Keratinocyte (primary cell): Measurements from ENCODE around the gene FLNB. TPM values are rescaled to one million over a fixed set of nuclear protein-coding genes. Genes with fewer than 3 reads are reported as not detected.

Experiments
- DNase-seq: peaks from one replicate; pipeline ENCODE4 v3.0.0-alpha.2; 2011; ENCODE audit warnings: low read depth, missing footprints, low spot score
- FAIRE-seq: peaks from 2 replicates; lab custom pipeline; 2011; peaks lifted over from hg19 to GRCh38; lab: Jason Lieb, UNC
- H2AFZ ChIP-seq: 2 replicates; pipeline ENCODE4 v1.6.0; 2012; ENCODE audit warnings: low read length, control low read depth, inconsistent platforms; ENCODE audit not compliant: control insufficient read depth
- H3K27ac ChIP-seq: 2 replicates; pipeline ENCODE4 v1.5.1; 2011; ENCODE audit warnings: low read length; ENCODE audit not compliant: control insufficient read depth, insufficient read depth
- H3K27me3 ChIP-seq: 3 replicates; pipeline ENCODE4 v1.6.0; 2011; ENCODE audit warnings: low read length; ENCODE audit not compliant: control insufficient read depth, insufficient read depth; ENCODE audit errors: extremely low read depth
- H3K36me3 ChIP-seq, 2 experiments: 2 replicates in 1 of 2; 3 replicates in 1 of 2; pipeline ENCODE4 v1.5.1; 2011; ENCODE audit warnings: low read length in 2 of 2, mild to moderate bottlenecking in 1 of 2; ENCODE audit not compliant: control insufficient read depth in 2 of 2, insufficient read depth in 2 of 2; ENCODE audit errors: extremely low read depth in 1 of 2
- H3K4me1 ChIP-seq: 3 replicates; pipeline ENCODE4 v1.5.1; 2011; ENCODE audit warnings: low read length; ENCODE audit not compliant: control insufficient read depth, insufficient read depth; ENCODE audit errors: extremely low read depth
- H3K4me2 ChIP-seq: 3 replicates; pipeline ENCODE4 v1.6.0; 2011; ENCODE audit warnings: low read depth, low read length; ENCODE audit not compliant: control insufficient read depth, insufficient read depth; ENCODE audit errors: extremely low read depth
- H3K4me3 ChIP-seq, 3 experiments: fragments of 200-600 bp in 1 of 3; sonication (generic) in 1 of 3; 2 replicates in 2 of 3; 3 replicates in 1 of 3; pipeline ENCODE4 v1.5.1; 2011 to 2016; ENCODE audit warnings: low read length in 3 of 3, mild to moderate bottlenecking in 3 of 3, control low read depth in 2 of 3, inconsistent platforms in 1 of 3, low read depth in 1 of 3, mixed read lengths in 1 of 3, mixed run types in 1 of 3, moderate library complexity in 1 of 3; ENCODE audit not compliant: control insufficient read depth in 2 of 3, insufficient read depth in 2 of 3; ENCODE audit errors: extremely low read depth in 1 of 3
- H3K79me2 ChIP-seq: 2 replicates; pipeline ENCODE4 v1.6.0; 2012; ENCODE audit warnings: low read length; ENCODE audit not compliant: control insufficient read depth, insufficient read depth
- H3K9ac ChIP-seq: 3 replicates; pipeline ENCODE4 v1.6.0; 2011; ENCODE audit warnings: low read length; ENCODE audit not compliant: control insufficient read depth, insufficient read depth; ENCODE audit errors: extremely low read depth
- H3K9me1 ChIP-seq: 3 replicates; pipeline ENCODE4 v1.6.0; 2011; ENCODE audit warnings: low read length; ENCODE audit not compliant: control insufficient read depth, insufficient read depth; ENCODE audit errors: extremely low read depth
- H3K9me3 ChIP-seq: 2 replicates; pipeline ENCODE4 v1.5.1; 2012; ENCODE audit warnings: low read depth, low read length; ENCODE audit not compliant: control insufficient read depth
- H4K20me1 ChIP-seq: 3 replicates; pipeline ENCODE4 v1.6.0; 2011; ENCODE audit warnings: low read length; ENCODE audit not compliant: control insufficient read depth, insufficient read depth; ENCODE audit errors: extremely low read depth
- CTCF ChIP-seq, 3 experiments: IDR thresholded peaks in 1 of 3; conservative IDR thresholded peaks in 1 of 3; optimal IDR thresholded peaks in 1 of 3; 2 replicates in 2 of 3; 3 replicates in 1 of 3; pipeline versions ENCODE3 to v1.5.1; 2011; ENCODE audit warnings: low read length in 3 of 3, mild to moderate bottlenecking in 3 of 3, moderate library complexity in 2 of 3, control low read depth in 1 of 3, inconsistent platforms in 1 of 3; ENCODE audit not compliant: insufficient read depth in 2 of 3; ENCODE audit errors: extremely low read depth in 1 of 3
- EZH2 ChIP-seq: IDR thresholded peaks from one replicate; pipeline ENCODE4 v1.6.1; 2012; ENCODE audit warnings: inconsistent platforms, mild to moderate bottlenecking, low read length, moderate library complexity
- dilution Hi-C: fragments of 300-500 bp; cut with MboI; formaldehyde crosslinking; loops from one replicate; pipeline ENCODE4 v1.7.0; 2020; ENCODE audit warnings: low sequenced_read_pairs; ENCODE audit not compliant: extremely low pct_ligation_motif_present
- polyA plus RNA-seq, 5 experiments: library from polyadenylated mRNA; depleted of rRNA in 3 of 5; stranded (reverse) in 3 of 5; stranded (forward) in 1 of 5; unstranded in 1 of 5; fragments of >200 nt; gene quantifications; 1 replicate in 1 of 5; 2 replicates in 3 of 5; 3 replicates in 1 of 5; pipeline versions ENCODE4 v1.2.1 to v1.2.3, GENCODE V29; 2011 to 2012; ENCODE audit warnings: missing spikeins in 2 of 5, low read depth in 1 of 5, low replicate concordance in 1 of 5

The FLNB gene
- polyA plus RNA-seq, 1 donor (not counting 4 experiments of a cell fraction or from before 2014, with no cell fraction given): 289 TPM

- Histone ChIP-seq H3K4me3 (no peak overlapping the region), H3K4me2 (peak overlapping the region; percentile 43), H3K27me3 (no peaks in the 10 kb centered on the region), H2AFZ (no peak overlapping the region), H3K9ac (no peak overlapping the region), H3K79me2 (peaks cover 99% of the 10 kb centered on the region), H3K4me1 (peaks cover 84% of the 10 kb centered on the region), H3K36me3 (peaks cover 19 to 27% of the 10 kb centered on the region in 2 experiments), H3K9me1 (peaks cover 10% of the 10 kb centered on the region), H4K20me1 (peaks cover 85% of the 10 kb centered on the region), H3K27ac (peak overlapping the region; percentile 48), H3K9me3 (no peaks in the 10 kb centered on the region)
- dilution Hi-C loops: no loop called here
- FAIRE-seq (peak; percentile 92), DNase-seq (no peak)
- TF ChIP-seq EZH2 (no peak), CTCF (optimal IDR thresholded peaks at IDR 0.05 in 1 of 3, IDR thresholded peaks at IDR 0.05 in 1 of 3, conservative IDR thresholded peaks at IDR 0.05 in 1 of 3; ENCODE audit: extremely low read depth in 1 of 3, insufficient read depth in 2 of 3, low read length in 3 of 3) (no peak)
Measured at GRCh38 chr3:58021072-58021959, 13.1 kb downstream of the FLNB start.

- peaks cover 86% of the 10 kb centered on the region for H3K4me1 ChIP-seq
- no peaks in the 10 kb centered on the region for H3K27me3 ChIP-seq
- H3K9me3 ChIP-seq: no peaks in the 10 kb centered on the region
- DNase-seq (no peak), FAIRE-seq (no peak)
- no peak overlapping the region for H3K9ac ChIP-seq
- H2AFZ ChIP-seq: no peak overlapping the region
- peaks cover 19 to 27% of the 10 kb centered on the region in 2 experiments for H3K36me3 ChIP-seq
- no peak overlapping the region for H3K4me2 ChIP-seq
- H3K79me2 ChIP-seq: peaks cover 99% of the 10 kb centered on the region
- H3K4me3 ChIP-seq: no peak overlapping the region
- peaks cover 86% of the 10 kb centered on the region for H4K20me1 ChIP-seq
- H3K27ac ChIP-seq: peak overlapping the region; percentile 39
- H3K9me1 ChIP-seq: peaks cover 10% of the 10 kb centered on the region
- TF ChIP-seq EZH2: no peak
- no peak for TF ChIP-seq CTCF (optimal IDR thresholded peaks at IDR 0.05 in 1 of 3, IDR thresholded peaks at IDR 0.05 in 1 of 3, conservative IDR thresholded peaks at IDR 0.05 in 1 of 3; ENCODE audit: extremely low read depth in 1 of 3, insufficient read depth in 2 of 3, low read length in 3 of 3)
- dilution Hi-C loops: no loop called here
Measured at GRCh38 chr3:58021962-58022361, 13.7 kb downstream of the FLNB start.
